ENCODE data around the gene RNF157. TPM values are rescaled to one million over a fixed set of nuclear protein-coding genes. Genes with fewer than 3 reads are reported as not detected.
"Not testable (repeated sequence)": the region's sequence is repeated elsewhere in the genome, so short reads cannot be mapped to it uniquely, and the experiment has no call there.

The RNF157 gene
- total RNA-seq, 1 donor from 2014 or later, result 43.5 TPM

DNA sequence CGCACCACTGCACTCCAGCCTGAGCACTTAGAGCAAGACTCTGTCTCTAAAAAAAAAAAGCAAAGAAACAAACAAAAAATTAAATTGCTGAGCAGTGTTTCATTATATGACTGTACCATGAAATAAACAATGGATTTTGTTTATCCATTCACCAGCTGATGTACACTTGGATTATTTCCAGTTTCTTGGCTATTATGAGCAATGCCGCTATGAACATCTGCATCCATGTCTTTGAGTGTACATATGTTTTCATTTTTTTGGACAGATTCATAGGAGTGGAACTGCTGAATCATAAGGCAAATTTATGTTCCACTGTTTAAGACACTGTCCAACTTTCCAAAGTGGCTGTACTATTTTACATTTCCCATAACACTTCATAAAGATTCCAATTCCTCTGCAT, 8.0 kb downstream of the RNF157 start:
- no peaks in the 10 kb centered on the region for H3K27me3 Mint-ChIP-seq
- peaks cover 5% of the 10 kb centered on the region for H3K36me3 Mint-ChIP-seq (ENCODE audit: insufficient read depth)
- H3K9me3 Mint-ChIP-seq (ENCODE audit: low read depth), result no peaks in the 10 kb centered on the region
- H3K27ac Mint-ChIP-seq, result no peak overlapping the region
- TF ChIP-seq, protein P1, sequence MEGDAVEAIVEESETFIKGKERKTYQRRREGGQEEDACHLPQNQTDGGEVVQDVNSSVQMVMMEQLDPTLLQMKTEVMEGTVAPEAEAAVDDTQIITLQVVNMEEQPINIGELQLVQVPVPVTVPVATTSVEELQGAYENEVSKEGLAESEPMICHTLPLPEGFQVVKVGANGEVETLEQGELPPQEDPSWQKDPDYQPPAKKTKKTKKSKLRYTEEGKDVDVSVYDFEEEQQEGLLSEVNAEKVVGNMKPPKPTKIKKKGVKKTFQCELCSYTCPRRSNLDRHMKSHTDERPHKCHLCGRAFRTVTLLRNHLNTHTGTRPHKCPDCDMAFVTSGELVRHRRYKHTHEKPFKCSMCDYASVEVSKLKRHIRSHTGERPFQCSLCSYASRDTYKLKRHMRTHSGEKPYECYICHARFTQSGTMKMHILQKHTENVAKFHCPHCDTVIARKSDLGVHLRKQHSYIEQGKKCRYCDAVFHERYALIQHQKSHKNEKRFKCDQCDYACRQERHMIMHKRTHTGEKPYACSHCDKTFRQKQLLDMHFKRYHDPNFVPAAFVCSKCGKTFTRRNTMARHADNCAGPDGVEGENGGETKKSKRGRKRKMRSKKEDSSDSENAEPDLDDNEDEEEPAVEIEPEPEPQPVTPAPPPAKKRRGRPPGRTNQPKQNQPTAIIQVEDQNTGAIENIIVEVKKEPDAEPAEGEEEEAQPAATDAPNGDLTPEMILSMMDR (IDR thresholded peaks at IDR 0.05; ENCODE audit: unreplicated experiment), result no peak
- no peak overlapping the region for H3K4me3 Mint-ChIP-seq (ENCODE audit: low read depth)
- H3K4me1 Mint-ChIP-seq (ENCODE audit: low read depth), result no peaks in the 10 kb centered on the region
- no peak for DNase-seq (ENCODE audit: low spot score, unreplicated experiment)

GRCh38 chr17:76226749-76227148, 13.5 kb downstream of the RNF157 start:
- not testable (repeated sequence) for H3K27me3 Mint-ChIP-seq; H3K27ac Mint-ChIP-seq; H3K4me1 Mint-ChIP-seq (ENCODE audit: low read depth); H3K4me3 Mint-ChIP-seq (ENCODE audit: low read depth); H3K36me3 Mint-ChIP-seq (ENCODE audit: insufficient read depth); DNase-seq (ENCODE audit: low spot score, unreplicated experiment); H3K9me3 Mint-ChIP-seq (ENCODE audit: low read depth)

DNA sequence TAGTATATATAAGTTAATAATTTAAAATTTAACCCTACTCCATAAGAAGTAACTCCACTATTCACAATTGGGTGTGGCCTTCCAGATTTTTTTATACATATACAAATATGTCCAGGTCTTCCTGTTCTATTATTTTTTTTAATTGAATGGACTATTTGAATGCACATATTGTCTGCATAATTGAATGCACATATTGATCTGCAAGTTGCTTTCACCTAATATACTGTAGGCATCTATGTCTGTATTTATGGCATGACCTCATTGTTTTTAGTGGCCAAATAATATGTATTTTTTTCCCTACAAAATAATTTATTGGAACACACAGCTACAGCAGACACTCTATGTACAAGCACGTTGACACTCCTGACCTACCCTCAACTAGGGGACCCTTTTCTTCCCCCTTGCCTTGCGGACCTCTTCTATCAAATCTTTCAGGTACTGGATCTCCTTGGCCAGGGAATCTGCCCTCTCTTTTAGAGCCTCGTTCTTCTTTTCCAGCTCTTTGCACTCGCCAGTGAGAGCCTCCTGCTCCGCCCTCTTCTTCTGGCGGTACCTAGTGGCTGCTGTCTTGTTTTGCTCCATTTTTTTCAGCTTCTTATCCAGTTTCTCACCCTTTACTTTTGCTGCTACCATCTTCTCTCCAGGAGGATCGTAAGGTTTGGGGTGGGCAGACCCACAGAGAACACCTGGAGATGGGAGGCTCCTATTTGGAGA, 14.8 kb downstream of the RNF157 start:
- H3K4me1 Mint-ChIP-seq (ENCODE audit: low read depth), result peaks cover 11% of the 10 kb centered on the region
- DNase-seq (ENCODE audit: low spot score, unreplicated experiment); H3K4me3 Mint-ChIP-seq (ENCODE audit: low read depth); H3K27ac Mint-ChIP-seq; H3K36me3 Mint-ChIP-seq (ENCODE audit: insufficient read depth); H3K9me3 Mint-ChIP-seq (ENCODE audit: low read depth); H3K27me3 Mint-ChIP-seq: not testable (repeated sequence)

GRCh38 chr17:76223802-76224201, 16.5 kb downstream of the RNF157 start:
- Mint-ChIP-seq H3K4me1 (ENCODE audit: low read depth) (peaks cover 11% of the 10 kb centered on the region), H3K36me3 (ENCODE audit: insufficient read depth) (peaks cover 2% of the 10 kb centered on the region), H3K27ac (no peak overlapping the region), H3K27me3 (no peaks in the 10 kb centered on the region), H3K9me3 (ENCODE audit: low read depth) (no peaks in the 10 kb centered on the region), H3K4me3 (ENCODE audit: low read depth) (no peak overlapping the region)
- no peak for DNase-seq (ENCODE audit: low spot score, unreplicated experiment)
- TF ChIP-seq, protein P1 (IDR thresholded peaks at IDR 0.05; ENCODE audit: unreplicated experiment), result no peak

- peaks cover 16% of the 10 kb centered on the region for H3K4me1 Mint-ChIP-seq (ENCODE audit: low read depth)
- no peaks in the 10 kb centered on the region for H3K36me3 Mint-ChIP-seq (ENCODE audit: insufficient read depth)
- no peak for DNase-seq (ENCODE audit: low spot score, unreplicated experiment)
- H3K4me3 Mint-ChIP-seq (ENCODE audit: low read depth), result no peak overlapping the region
- TF ChIP-seq, protein P1 (IDR thresholded peaks at IDR 0.05; ENCODE audit: unreplicated experiment), result no peak
- no peaks in the 10 kb centered on the region for H3K9me3 Mint-ChIP-seq (ENCODE audit: low read depth)
- H3K27ac Mint-ChIP-seq, result no peak overlapping the region
- H3K27me3 Mint-ChIP-seq, result no peaks in the 10 kb centered on the region
Observed at GRCh38 chr17:76219670-76220383, 20.5 kb downstream of the RNF157 start.

- Mint-ChIP-seq H3K27me3 (no peaks in the 10 kb centered on the region), H3K4me1 (ENCODE audit: low read depth) (peaks cover 10% of the 10 kb centered on the region), H3K4me3 (ENCODE audit: low read depth) (no peak overlapping the region), H3K36me3 (ENCODE audit: insufficient read depth) (no peaks in the 10 kb centered on the region), H3K27ac (no peak overlapping the region), H3K9me3 (ENCODE audit: low read depth) (no peaks in the 10 kb centered on the region)
- DNase-seq (ENCODE audit: low spot score, unreplicated experiment), result no peak
- TF ChIP-seq, protein P1 (IDR thresholded peaks at IDR 0.05; ENCODE audit: unreplicated experiment), result no peak
Observed at GRCh38 chr17:76217081-76217480, 23.2 kb downstream of the RNF157 start.
